HepG2 (cell line): Measurements from ENCODE around the gene LSM3. TPM values are rescaled to one million over a fixed set of nuclear protein-coding genes. Genes with fewer than 3 reads are reported as not detected.
A peak's percentile ranks its signal among the peaks of the same experiment; 100 is the strongest.

Source experiments
- ATAC-seq: fragments of 200-7000 bp; cut with Tn5 transposase; 3 replicates; pipeline ENCODE4 v1.9.1; 2020; ENCODE audit warnings: mild to moderate bottlenecking, moderate library complexity
- BruUV-seq: library from RNA; stranded (reverse); fragments of 400-500 nt; replicated peaks from 2 replicates; lab custom pipeline; 2021; lab: Mats Ljungman, UMichigan
- CTCF ChIA-PET: fragments of 300-600 bp; formaldehyde crosslinking; extraction: SDS; loops from one replicate; lab custom pipeline; 2021; ENCODE audit warnings: low total read pairs, inconsistent platforms, low intra/inter-chr PET ratio; lab: Yijun Ruan, JAX
- POLR2A ChIA-PET: fragments of 350-600 bp; sonication (Branson Sonifier 250); formaldehyde crosslinking; loops from one replicate; lab custom pipeline; 2020; ENCODE audit warnings: antibody characterized with exemption, inconsistent platforms; lab: Yijun Ruan, JAX
- DNase-seq: peaks from one replicate; pipeline ENCODE4 v3.0.0-alpha.2; 2015; ENCODE audit warnings: low spot score
- FAIRE-seq: peaks from 3 replicates; lab custom pipeline; 2011; peaks lifted over from hg19 to GRCh38; lab: Jason Lieb, UNC
- H2AFZ ChIP-seq: one replicate; pipeline ENCODE4 v1.6.1; 2011; ENCODE audit warnings: low read length, inconsistent platforms
- H3K27ac ChIP-seq: fragments of 300-600 bp; 3 replicates; pipeline ENCODE4 v1.8.0; 2011; ENCODE audit warnings: mixed run types, mild to moderate bottlenecking, mixed read lengths, low read length, inconsistent platforms; ENCODE audit not compliant: insufficient read depth; ENCODE audit errors: extremely low read length
- H3K27me3 ChIP-seq, 2 experiments: fragments of 200-600 bp in 1 of 2; 2 replicates in 1 of 2; 3 replicates in 1 of 2; pipeline versions ENCODE4 v1.6.0 to v1.8.0; 2011; ENCODE audit warnings: low read length in 2 of 2, mild to moderate bottlenecking in 2 of 2, moderate library complexity in 2 of 2, inconsistent platforms in 1 of 2; ENCODE audit not compliant: insufficient read depth in 2 of 2, control insufficient read depth in 1 of 2
- H3K36me3 ChIP-seq, 2 experiments: fragments of 200-600 bp in 1 of 2; replicated peaks in 1 of 2; 2 replicates in 1 of 2; 3 replicates in 1 of 2; pipeline versions ENCODE4 v1.5.1 to v1.8.0; 2011; ENCODE audit warnings: low read length in 2 of 2, inconsistent platforms in 1 of 2; ENCODE audit not compliant: insufficient read depth in 2 of 2, control insufficient read depth in 1 of 2
- H3K4me1 ChIP-seq: 2 replicates; pipeline ENCODE4 v1.5.1; 2012; ENCODE audit warnings: low read length, inconsistent platforms; ENCODE audit not compliant: insufficient read depth
- H3K4me2 ChIP-seq: 2 replicates; pipeline ENCODE4 v1.6.0; 2011; ENCODE audit warnings: low read depth, low read length, inconsistent platforms
- H3K4me3 ChIP-seq, 3 experiments: fragments of 200-600 bp in 1 of 3; sonication (generic), shearing (Covaris generic) in 1 of 3; replicated peaks in 1 of 3; 2 replicates each; pipeline ENCODE4 v1.5.1; 2011 to 2016; ENCODE audit warnings: low read length in 3 of 3, inconsistent platforms in 2 of 3, low read depth in 2 of 3, mild to moderate bottlenecking in 2 of 3, control low read depth in 1 of 3, mixed read lengths in 1 of 3; ENCODE audit not compliant: insufficient read depth in 1 of 3
- H3K79me2 ChIP-seq: one replicate; pipeline ENCODE4 v1.6.1; 2011; ENCODE audit warnings: low read length, inconsistent platforms; ENCODE audit not compliant: insufficient read depth
- H3K9ac ChIP-seq: 2 replicates; pipeline ENCODE4 v1.6.0; 2011; ENCODE audit warnings: mild to moderate bottlenecking, low read depth, low read length, inconsistent platforms; ENCODE audit not compliant: insufficient read depth
- H3K9me3 ChIP-seq: 2 replicates; pipeline ENCODE4 v1.5.1; 2012; ENCODE audit warnings: mild to moderate bottlenecking, low read length
- H4K20me1 ChIP-seq: 2 replicates; pipeline ENCODE4 v1.6.0; 2011; ENCODE audit warnings: inconsistent platforms, mild to moderate bottlenecking, low read length, moderate library complexity; ENCODE audit not compliant: insufficient read depth
- AGO2 ChIP-seq: fragments of 200-400 bp; formaldehyde crosslinking; optimal IDR thresholded peaks from 2 replicates; pipeline ENCODE3; 2017; ENCODE audit warnings: mild to moderate bottlenecking, low read depth, low read length, moderate library complexity
- MED8 ChIP-seq: sonication (generic); formaldehyde crosslinking; IDR thresholded peaks from 2 replicates; pipeline ENCODE4 v1.8.1; 2023; ENCODE audit warnings: mild to moderate bottlenecking, missing genetic modification reagents; ENCODE audit not compliant: insufficient replicate concordance
- MTA1 ChIP-seq: sonication (generic); formaldehyde crosslinking; IDR thresholded peaks from 2 replicates; pipeline ENCODE4 v1.4.0; 2020; ENCODE audit warnings: missing genetic modification reagents, mild to moderate bottlenecking, borderline replicate concordance
- NR2F1 ChIP-seq, 2 experiments: fragments of 450-650 bp in 1 of 2; formaldehyde crosslinking in 1 of 2; IDR thresholded peaks; 2 replicates each; pipeline versions ENCODE4 v1.5.0 to v1.6.1; 2016 to 2020; ENCODE audit warnings: mild to moderate bottlenecking in 1 of 2, missing compliant biosample characterization in 1 of 2, missing genetic modification reagents in 1 of 2, moderate library complexity in 1 of 2
- PCBP1 ChIP-seq: fragments of 200-400 bp; formaldehyde crosslinking; IDR thresholded peaks from 2 replicates; pipeline ENCODE4 v1.6.1; 2017; ENCODE audit warnings: mild to moderate bottlenecking, low read depth, low read length, borderline replicate concordance
- PHF5A ChIP-seq: IDR thresholded peaks from one replicate; pipeline ENCODE4 v1.6.1; 2018; ENCODE audit warnings: low read depth, missing genetic modification reagents; ENCODE audit not compliant: unreplicated experiment
- RORA ChIP-seq: sonication (generic); formaldehyde crosslinking; IDR thresholded peaks from 2 replicates; pipeline ENCODE4 v1.5.0; 2020; ENCODE audit warnings: mild to moderate bottlenecking, missing genetic modification reagents, moderate library complexity
- SP5 ChIP-seq: IDR thresholded peaks from 2 replicates; pipeline ENCODE4 v1.6.1; 2016; ENCODE audit warnings: low read depth, borderline replicate concordance
- TEAD3 ChIP-seq: optimal IDR thresholded peaks from 2 replicates; pipeline ENCODE3; 2016; ENCODE audit warnings: borderline replicate concordance
- ZNF264 ChIP-seq: sonication (generic); formaldehyde crosslinking; IDR thresholded peaks from 2 replicates; pipeline ENCODE4 v1.4.0; 2020; ENCODE audit warnings: missing genetic modification reagents
- ZNF510 ChIP-seq: sonication (generic); formaldehyde crosslinking; IDR thresholded peaks from 2 replicates; pipeline ENCODE4 v1.4.0; 2020; ENCODE audit warnings: low read depth, mild to moderate bottlenecking, missing genetic modification reagents
- ZNF546 ChIP-seq: sonication (generic); formaldehyde crosslinking; conservative IDR thresholded peaks from 2 replicates; pipeline ENCODE4 v1.8.1; 2023; ENCODE audit warnings: mild to moderate bottlenecking, missing genetic modification reagents
- WGBS: methylation state at CpG from one replicate; pipeline ENCODE4 v1.1.6; 2017; ENCODE audit warnings: low lambda C conversion rate; 5-methylcytosine and 5-hydroxymethylcytosine counted together
- in situ Hi-C: cut with HindIII; loops from 2 replicates; pipeline ENCODE4 v1.10.0; 2017; ENCODE audit warnings: low pct_unique_long_range_greater_than_20kb; ENCODE audit not compliant: extremely low pct_ligation_motif_present
- intact Hi-C: fragments of 100-400 bp; cut with micrococcal nuclease; formaldehyde crosslinking; loops from one replicate; pipeline ENCODE4 v1.10.0; 2022; ENCODE audit not compliant: unreplicated experiment
- polyA plus RNA-seq, 8 experiments: library from polyadenylated mRNA; depleted of rRNA in 3 of 8; stranded (reverse) in 7 of 8; unstranded in 1 of 8; fragments of >200 nt; fragmentation: Illumina TruSeq in 4 of 8; extraction: Trizol in 4 of 8; gene quantifications; 2 replicates each; pipeline versions ENCODE4 v1.2.1 to v1.2.3, GENCODE V29; 2011 to 2016; ENCODE audit warnings: low read depth in 4 of 8, missing spikeins in 1 of 8, mixed read lengths in 1 of 8; ENCODE audit not compliant: insufficient read depth in 1 of 8
- total RNA-seq, 5 experiments: library from RNA; depleted of rRNA; stranded (reverse); fragments of >200 nt; fragmentation: Illumina TruSeq; extraction: Trizol; gene quantifications; 2 replicates each; pipeline ENCODE4 v1.2.3, GENCODE V29; 2016; ENCODE audit warnings: low read depth in 1 of 5
- TF ChIP-seq, protein P1 (sequence below): sonication (generic); formaldehyde crosslinking; IDR thresholded peaks from 2 replicates; pipeline ENCODE4 v1.4.0; 2020; ENCODE audit warnings: mild to moderate bottlenecking, missing genetic modification reagents, borderline replicate concordance
- TF ChIP-seq, protein P2 (sequence below): IDR thresholded peaks from 2 replicates; pipeline ENCODE4 v1.6.1; 2012; ENCODE audit warnings: low read length, improper control_type of control experiment
- TF ChIP-seq, protein P3 (sequence below): sonication (generic); formaldehyde crosslinking; IDR thresholded peaks from 2 replicates; pipeline ENCODE4 v1.8.0; 2022; ENCODE audit warnings: mild to moderate bottlenecking, missing genetic modification reagents, moderate library complexity

LSM3 gene
- total and polyA plus RNA-seq, 2 of the 13 experiments (the other 11 are each of a cell fraction or from before 2014, with no cell fraction given), result 5.1 to 19.4 TPM

DNA sequence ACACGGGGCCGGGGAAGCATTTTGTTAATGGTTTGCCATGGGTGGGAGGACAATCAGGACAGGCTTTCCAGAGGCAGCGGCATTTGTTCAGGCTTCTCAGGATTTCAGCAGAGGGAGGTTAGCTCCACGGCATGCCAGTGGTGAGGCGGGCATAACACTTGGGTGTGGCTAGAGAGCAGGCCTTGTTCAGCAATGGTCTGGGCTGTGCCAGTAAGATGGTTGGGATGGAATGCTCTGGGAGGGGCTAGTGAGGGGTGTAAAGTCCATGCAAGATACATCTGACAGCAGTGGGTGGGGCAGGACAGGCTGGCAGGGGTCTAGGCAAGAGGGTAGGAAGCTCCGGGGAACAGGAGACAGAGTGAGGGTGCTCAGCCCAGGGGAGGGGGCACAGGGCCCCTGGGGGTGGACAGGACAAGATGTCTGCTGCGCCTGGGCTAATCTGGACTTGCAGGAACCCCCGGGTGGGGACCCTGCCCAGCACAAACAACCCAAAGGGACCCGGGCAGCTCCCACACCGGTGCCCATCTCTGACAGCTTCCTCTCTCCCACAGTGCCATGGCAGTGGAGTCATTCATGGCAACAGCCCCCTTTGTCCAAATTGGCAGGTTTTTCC, 45.3 kb upstream of the LSM3 start:
- Histone ChIP-seq H3K4me3 (no peak overlapping the region), H3K9ac (no peak overlapping the region), H3K4me1 (peaks cover 15% of the 10 kb centered on the region), H4K20me1 (no peaks in the 10 kb centered on the region), H3K27ac (no peak overlapping the region), H3K79me2 (peaks cover 5% of the 10 kb centered on the region), H3K4me2 (no peak overlapping the region), H3K27me3 (no peaks in the 10 kb centered on the region), H3K36me3 (peaks cover 39 to 79% of the 10 kb centered on the region in 2 experiments), H2AFZ (no peak overlapping the region), H3K9me3 (no peaks in the 10 kb centered on the region)
- CTCF ChIA-PET, result no interaction called here
- intact Hi-C loops, result no loop called here
- peak; percentile 69 for DNase-seq
- no TSS peak for BruUV-seq
- ATAC-seq, result peak; percentile 86
- 87% methylated on average over 9 of the region's 10 CpGs for WGBS
- peak; percentile 32 for FAIRE-seq
- POLR2A ChIA-PET, result interaction anchor here (0.8 to 3.5 kb wide), 4 partner anchors 8 to 45 kb away, joined by 3 to 21 read pairs (median 6); partner anchors contain the start of genes CHCHD4, LSM3, TMEM43 and XPC
- in situ Hi-C loops, result no loop called here
- TF ChIP-seq NR2F1 (CRISPR knock-in tag; IDR thresholded peaks at IDR 0.05) (no peak), ZNF510 (CRISPR knock-in tag) (no peak), AGO2 (peak; percentile 43), SP5 (CRISPR knock-in tag) (peak; percentile 55; the same call in 1 of the 2 replicates), PHF5A (CRISPR knock-in tag) (no peak), ZNF264 (CRISPR knock-in tag) (no peak), ZNF546 (no peak), TEAD3 (CRISPR knock-in tag) (peak; percentile 59), MED8 (CRISPR knock-in tag) (no peak), PCBP1 (no peak), MTA1 (no peak), RORA (CRISPR knock-in tag) (no peak)
- TF ChIP-seq, protein P1, sequence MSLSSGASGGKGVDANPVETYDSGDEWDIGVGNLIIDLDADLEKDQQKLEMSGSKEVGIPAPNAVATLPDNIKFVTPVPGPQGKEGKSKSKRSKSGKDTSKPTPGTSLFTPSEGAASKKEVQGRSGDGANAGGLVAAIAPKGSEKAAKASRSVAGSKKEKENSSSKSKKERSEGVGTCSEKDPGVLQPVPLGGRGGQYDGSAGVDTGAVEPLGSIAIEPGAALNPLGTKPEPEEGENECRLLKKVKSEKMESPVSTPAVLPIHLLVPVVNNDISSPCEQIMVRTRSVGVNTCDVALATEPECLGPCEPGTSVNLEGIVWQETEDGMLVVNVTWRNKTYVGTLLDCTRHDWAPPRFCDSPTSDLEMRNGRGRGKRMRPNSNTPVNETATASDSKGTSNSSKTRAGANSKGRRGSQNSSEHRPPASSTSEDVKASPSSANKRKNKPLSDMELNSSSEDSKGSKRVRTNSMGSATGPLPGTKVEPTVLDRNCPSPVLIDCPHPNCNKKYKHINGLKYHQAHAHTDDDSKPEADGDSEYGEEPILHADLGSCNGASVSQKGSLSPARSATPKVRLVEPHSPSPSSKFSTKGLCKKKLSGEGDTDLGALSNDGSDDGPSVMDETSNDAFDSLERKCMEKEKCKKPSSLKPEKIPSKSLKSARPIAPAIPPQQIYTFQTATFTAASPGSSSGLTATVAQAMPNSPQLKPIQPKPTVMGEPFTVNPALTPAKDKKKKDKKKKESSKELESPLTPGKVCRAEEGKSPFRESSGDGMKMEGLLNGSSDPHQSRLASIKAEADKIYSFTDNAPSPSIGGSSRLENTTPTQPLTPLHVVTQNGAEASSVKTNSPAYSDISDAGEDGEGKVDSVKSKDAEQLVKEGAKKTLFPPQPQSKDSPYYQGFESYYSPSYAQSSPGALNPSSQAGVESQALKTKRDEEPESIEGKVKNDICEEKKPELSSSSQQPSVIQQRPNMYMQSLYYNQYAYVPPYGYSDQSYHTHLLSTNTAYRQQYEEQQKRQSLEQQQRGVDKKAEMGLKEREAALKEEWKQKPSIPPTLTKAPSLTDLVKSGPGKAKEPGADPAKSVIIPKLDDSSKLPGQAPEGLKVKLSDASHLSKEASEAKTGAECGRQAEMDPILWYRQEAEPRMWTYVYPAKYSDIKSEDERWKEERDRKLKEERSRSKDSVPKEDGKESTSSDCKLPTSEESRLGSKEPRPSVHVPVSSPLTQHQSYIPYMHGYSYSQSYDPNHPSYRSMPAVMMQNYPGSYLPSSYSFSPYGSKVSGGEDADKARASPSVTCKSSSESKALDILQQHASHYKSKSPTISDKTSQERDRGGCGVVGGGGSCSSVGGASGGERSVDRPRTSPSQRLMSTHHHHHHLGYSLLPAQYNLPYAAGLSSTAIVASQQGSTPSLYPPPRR (CRISPR knock-in tag), result no peak
- TF ChIP-seq, protein P2, sequence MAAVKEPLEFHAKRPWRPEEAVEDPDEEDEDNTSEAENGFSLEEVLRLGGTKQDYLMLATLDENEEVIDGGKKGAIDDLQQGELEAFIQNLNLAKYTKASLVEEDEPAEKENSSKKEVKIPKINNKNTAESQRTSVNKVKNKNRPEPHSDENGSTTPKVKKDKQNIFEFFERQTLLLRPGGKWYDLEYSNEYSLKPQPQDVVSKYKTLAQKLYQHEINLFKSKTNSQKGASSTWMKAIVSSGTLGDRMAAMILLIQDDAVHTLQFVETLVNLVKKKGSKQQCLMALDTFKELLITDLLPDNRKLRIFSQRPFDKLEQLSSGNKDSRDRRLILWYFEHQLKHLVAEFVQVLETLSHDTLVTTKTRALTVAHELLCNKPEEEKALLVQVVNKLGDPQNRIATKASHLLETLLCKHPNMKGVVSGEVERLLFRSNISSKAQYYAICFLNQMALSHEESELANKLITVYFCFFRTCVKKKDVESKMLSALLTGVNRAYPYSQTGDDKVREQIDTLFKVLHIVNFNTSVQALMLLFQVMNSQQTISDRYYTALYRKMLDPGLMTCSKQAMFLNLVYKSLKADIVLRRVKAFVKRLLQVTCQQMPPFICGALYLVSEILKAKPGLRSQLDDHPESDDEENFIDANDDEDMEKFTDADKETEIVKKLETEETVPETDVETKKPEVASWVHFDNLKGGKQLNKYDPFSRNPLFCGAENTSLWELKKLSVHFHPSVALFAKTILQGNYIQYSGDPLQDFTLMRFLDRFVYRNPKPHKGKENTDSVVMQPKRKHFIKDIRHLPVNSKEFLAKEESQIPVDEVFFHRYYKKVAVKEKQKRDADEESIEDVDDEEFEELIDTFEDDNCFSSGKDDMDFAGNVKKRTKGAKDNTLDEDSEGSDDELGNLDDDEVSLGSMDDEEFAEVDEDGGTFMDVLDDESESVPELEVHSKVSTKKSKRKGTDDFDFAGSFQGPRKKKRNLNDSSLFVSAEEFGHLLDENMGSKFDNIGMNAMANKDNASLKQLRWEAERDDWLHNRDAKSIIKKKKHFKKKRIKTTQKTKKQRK, result no peak
- TF ChIP-seq, protein P3, sequence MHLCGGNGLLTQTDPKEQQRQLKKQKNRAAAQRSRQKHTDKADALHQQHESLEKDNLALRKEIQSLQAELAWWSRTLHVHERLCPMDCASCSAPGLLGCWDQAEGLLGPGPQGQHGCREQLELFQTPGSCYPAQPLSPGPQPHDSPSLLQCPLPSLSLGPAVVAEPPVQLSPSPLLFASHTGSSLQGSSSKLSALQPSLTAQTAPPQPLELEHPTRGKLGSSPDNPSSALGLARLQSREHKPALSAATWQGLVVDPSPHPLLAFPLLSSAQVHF, result no peak
